HG02610 (cell line): ENCODE measurements around the gene PDHX.

ENCODE experiments used
- ATAC-seq: cut with Tn5 transposase; IDR thresholded peaks from one replicate; pipeline ENCODE4 v1.9.1; 2021; ENCODE audit warnings: mild to moderate bottlenecking, moderate library complexity; ENCODE audit not compliant: unreplicated experiment

Gene PDHX

DNA sequence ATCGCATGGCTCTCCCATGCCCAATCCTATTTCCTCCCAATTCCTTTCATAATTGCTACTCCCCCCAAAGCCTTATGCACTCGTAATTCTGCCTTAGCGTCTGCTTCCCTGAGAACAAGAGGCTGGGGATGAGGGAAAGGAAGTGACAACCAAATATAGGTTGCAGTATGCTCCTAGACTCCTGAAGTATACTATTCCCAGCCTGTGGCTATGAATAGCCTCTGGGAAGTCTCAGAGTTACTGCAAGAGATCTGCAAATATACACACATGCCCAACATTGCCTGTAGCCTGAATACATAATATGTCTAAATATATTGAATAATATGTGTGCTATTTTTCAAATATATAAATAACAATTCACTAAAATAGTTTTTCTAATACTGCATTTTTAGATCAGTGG lies 126.5 kb downstream of the PDHX start:
- ATAC-seq: no peak

DNA sequence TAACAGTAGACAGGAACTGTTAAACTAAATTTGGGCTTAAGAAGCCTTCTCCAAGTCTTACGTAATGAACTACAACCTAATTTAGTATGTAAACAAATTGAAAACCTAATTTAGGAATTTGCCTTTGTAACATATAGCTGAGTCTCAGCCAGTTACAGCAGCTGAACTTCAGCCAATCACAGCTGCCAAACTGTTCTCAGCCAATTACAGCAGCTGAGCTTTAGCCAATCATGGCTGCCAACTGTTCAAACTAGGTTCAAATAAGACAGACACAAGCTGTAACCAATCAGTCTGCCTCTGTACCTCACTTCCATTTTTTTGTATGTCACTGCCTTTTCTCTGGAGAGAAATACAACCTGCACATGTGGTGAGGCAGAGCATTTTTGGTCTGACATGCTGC lies 127.5 kb downstream of the PDHX start:
- no peak for ATAC-seq

DNA sequence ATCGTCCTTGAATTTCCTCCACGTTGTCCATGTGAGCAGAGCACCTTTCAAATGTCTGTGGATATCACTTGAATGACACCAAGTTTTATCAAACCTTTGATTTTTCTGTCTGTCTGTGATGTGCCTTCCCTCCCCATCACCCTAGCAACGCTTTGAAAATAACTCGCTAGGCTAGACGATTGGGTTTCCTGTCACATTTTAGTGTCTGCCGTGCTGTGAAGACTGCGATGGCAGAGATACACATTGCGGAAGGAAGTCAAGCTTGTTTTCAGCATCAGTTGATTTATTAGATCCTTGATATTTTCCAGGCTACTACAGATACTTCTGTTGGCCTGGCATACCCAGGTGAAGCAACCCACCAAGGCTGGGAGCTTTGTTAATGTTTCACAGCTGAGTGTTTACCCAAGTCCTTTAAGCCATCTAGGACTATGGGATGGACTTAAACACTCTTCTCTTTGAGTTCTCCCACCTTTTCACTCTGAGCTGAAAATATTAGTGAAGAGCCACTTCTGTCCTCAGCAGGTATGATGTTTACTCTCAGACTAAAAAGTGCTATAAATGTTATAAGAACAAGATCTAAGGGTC lies 128.9 kb downstream of the PDHX start:
- ATAC-seq: peak; percentile 33
